ENCODE results near the gene RNU1-3.

The RNU1-3 gene

GRCh38 chr1:16617778-16618580 lies 48.8 kb downstream of the RNU1-3 start:
- DNase-seq, result no peak

- DNase-seq, result no peak
Measured at GRCh38 chr1:16617114-16617631, 49.6 kb downstream of the RNU1-3 start.
